K562 (cell line): ENCODE measurements around the gene SHOX. TPM values are rescaled to one million over a fixed set of nuclear protein-coding genes. Genes with fewer than 3 reads are reported as not detected.

Experiments used
- ATAC-seq: fragments of 200-7000 bp; cut with Tn5 transposase; 3 replicates; pipeline ENCODE4 v1.9.1; 2020; ENCODE audit warnings: moderate library complexity
- BruUV-seq: library from RNA; stranded (reverse); fragments of 400-500 nt; replicated peaks from 2 replicates; lab custom pipeline; 2021; lab: Mats Ljungman, UMichigan
- CTCF ChIA-PET: fragments of 300-600 bp; formaldehyde crosslinking; extraction: SDS; loops from one replicate; lab custom pipeline; 2021; ENCODE audit warnings: low intra/inter-chr PET ratio; lab: Yijun Ruan, JAX
- POLR2A ChIA-PET: fragments of 300-600, 350-650 bp; sonication (Branson Sonifier 250); formaldehyde crosslinking; extraction: SDS; loops from one replicate; lab custom pipeline; 2021; ENCODE audit warnings: antibody characterized with exemption, inconsistent platforms; lab: Yijun Ruan, JAX
- DNase-seq, 4 experiments: peaks; one replicate each; pipeline versions ENCODE4 v3.0.0 to v3.0.0-alpha.2; 2011 to 2018; ENCODE audit warnings: low spot score in 3 of 4, mixed read lengths in 3 of 4; ENCODE audit errors: extremely low read depth in 1 of 4
- FAIRE-seq: peaks from 2 replicates; lab custom pipeline; 2011; peaks lifted over from hg19 to GRCh38; lab: Jason Lieb, UNC
- H2AFZ ChIP-seq: 2 replicates; pipeline ENCODE4 v1.6.0; 2011; ENCODE audit warnings: low read depth, low read length, control low read depth, inconsistent platforms
- H3K27ac ChIP-seq: fragments of 200-600 bp; 3 replicates; pipeline ENCODE4 v1.8.0; 2011; ENCODE audit warnings: low read depth, mild to moderate bottlenecking, control low read depth, inconsistent platforms, low read length, moderate library complexity, mixed read lengths; ENCODE audit errors: extremely low read depth
- H3K27me3 ChIP-seq, 2 experiments: fragments of 300-600 bp in 1 of 2; 2 replicates in 1 of 2; 3 replicates in 1 of 2; pipeline versions ENCODE4 v1.6.0 to v1.8.0; 2011; ENCODE audit warnings: inconsistent platforms in 2 of 2, low read length in 2 of 2, mild to moderate bottlenecking in 1 of 2, mixed read lengths in 1 of 2, moderate library complexity in 1 of 2; ENCODE audit not compliant: control insufficient read depth in 2 of 2, insufficient read depth in 2 of 2
- H3K36me3 ChIP-seq: fragments of 300-600 bp; 3 replicates; pipeline ENCODE4 v1.8.0; 2011; ENCODE audit warnings: mild to moderate bottlenecking, low read length, inconsistent platforms; ENCODE audit not compliant: control insufficient read depth, insufficient read depth
- H3K4me1 ChIP-seq, 2 experiments: fragments of 200-600 bp in 1 of 2; replicated peaks in 1 of 2; 2 replicates in 1 of 2; 3 replicates in 1 of 2; pipeline versions ENCODE4 v1.5.1 to v1.8.0; 2011; ENCODE audit warnings: inconsistent platforms in 2 of 2, low read length in 2 of 2, mild to moderate bottlenecking in 1 of 2, mixed read lengths in 1 of 2, moderate library complexity in 1 of 2; ENCODE audit not compliant: control insufficient read depth in 2 of 2, insufficient read depth in 2 of 2
- H3K4me2 ChIP-seq: 2 replicates; pipeline ENCODE4 v1.6.1; 2011; ENCODE audit warnings: low read length, control low read depth, inconsistent platforms, mixed read lengths; ENCODE audit not compliant: insufficient read depth
- H3K4me3 ChIP-seq: fragments of 200-600 bp; sonication (generic), shearing (Covaris generic); 2 replicates; pipeline ENCODE4 v1.5.1; 2016; ENCODE audit warnings: control low read depth, inconsistent platforms
- H3K79me2 ChIP-seq: fragments of 200-600 bp; 3 replicates; pipeline ENCODE4 v1.8.0; 2011; ENCODE audit warnings: low read length, inconsistent platforms; ENCODE audit not compliant: control insufficient read depth, insufficient read depth
- H3K9ac ChIP-seq, 2 experiments: 2 replicates each; pipeline versions ENCODE4 v1.6.0 to v1.6.1; 2011; ENCODE audit warnings: low read depth in 2 of 2, low read length in 2 of 2, control low read depth in 1 of 2, inconsistent platforms in 1 of 2, mild to moderate bottlenecking in 1 of 2, mixed read lengths in 1 of 2; ENCODE audit not compliant: insufficient read depth in 1 of 2
- H3K9me1 ChIP-seq: one replicate; pipeline ENCODE4 v1.6.0; 2011; ENCODE audit warnings: inconsistent platforms, mild to moderate bottlenecking, low read length, moderate library complexity; ENCODE audit not compliant: control insufficient read depth, insufficient read depth
- H3K9me3 ChIP-seq: replicated peaks from 2 replicates; pipeline ENCODE4 v1.5.1; 2011; ENCODE audit warnings: low read depth, low read length, inconsistent platforms; ENCODE audit not compliant: control insufficient read depth, insufficient read depth
- H4K20me1 ChIP-seq: replicated peaks from 2 replicates; pipeline ENCODE4 v1.6.1; 2011; ENCODE audit warnings: low read length, inconsistent platforms, mixed read lengths; ENCODE audit not compliant: control insufficient read depth, insufficient read depth
- CBX5 ChIP-seq: IDR thresholded peaks from 2 replicates; pipeline ENCODE4 v1.6.1; 2014; ENCODE audit warnings: low read depth, borderline replicate concordance
- GABPA ChIP-seq: fragments of 200-800 bp; sonication (Bioruptor generic); conservative IDR thresholded peaks from 2 replicates; pipeline ENCODE4 v1.6.1; 2016; ENCODE audit warnings: low read depth, missing genetic modification characterization, missing compliant biosample characterization
- TCF3 ChIP-seq: sonication (generic); formaldehyde crosslinking; IDR thresholded peaks from 2 replicates; pipeline ENCODE4 v1.4.0; 2020; ENCODE audit warnings: mild to moderate bottlenecking, missing genetic modification reagents
- ZC3H11A ChIP-seq: IDR thresholded peaks from 2 replicates; pipeline ENCODE4 v1.6.1; 2012; ENCODE audit warnings: low read depth, low read length, improper control_type of control experiment
- ZNF740 ChIP-seq, 3 experiments: fragments of 200-800 bp in 1 of 3; sonication (Bioruptor generic) in 1 of 3; sonication (generic) in 1 of 3; formaldehyde crosslinking in 1 of 3; IDR thresholded peaks; 2 replicates each; pipeline versions ENCODE4 v1.6.1 to v1.8.0; 2016 to 2022; ENCODE audit warnings: mild to moderate bottlenecking in 2 of 3, missing compliant biosample characterization in 2 of 3, missing genetic modification characterization in 2 of 3, missing genetic modification reagents in 1 of 3
- whole genome bisulfite sequencing: fragments of 100-300 bp; shearing (Covaris generic); methylation state at CpG from one replicate; pipeline ENCODE4 v1.1.6; 2016; ENCODE audit warnings: low coverage, mixed read lengths; ENCODE audit not compliant: insufficient coverage; ENCODE audit errors: missing lambda C conversion rate; 5-methylcytosine and 5-hydroxymethylcytosine counted together
- in situ Hi-C: fragments of 300-500 bp; cut with MboI; formaldehyde crosslinking; loops from 4 replicates; pipeline ENCODE4 v1.15.0; 2018; ENCODE audit warnings: inconsistent platforms, mixed read lengths
- intact Hi-C: fragments of 100-400 bp; cut with micrococcal nuclease; formaldehyde crosslinking; loops from 2 replicates; pipeline ENCODE4 v1.14.2; 2022
- polyA plus RNA-seq, 8 experiments: library from polyadenylated mRNA; depleted of rRNA in 4 of 8; stranded (reverse) in 5 of 8; unstranded in 3 of 8; fragments of >200 nt; fragmentation: Nextera tagmentation in 2 of 8; fragmentation: Illumina TruSeq in 1 of 8; extraction: Ambion mirVana in 2 of 8; extraction: Trizol in 1 of 8; gene quantifications; 2 replicates each; pipeline versions ENCODE4 v1.2.1 to v1.2.3, GENCODE V29; 2011 to 2014; ENCODE audit warnings: inconsistent platforms in 1 of 8, missing spikeins in 1 of 8
- total RNA-seq, 7 experiments: library from RNA; depleted of rRNA in 6 of 7; stranded (reverse); fragments of >200 nt in 6 of 7; fragmentation: Illumina TruSeq in 2 of 7; extraction: Trizol in 2 of 7; gene quantifications; 2 replicates each; pipeline versions ENCODE4 v1.2.1 to v1.2.3, GENCODE V29; 2011 to 2021; ENCODE audit warnings: low replicate concordance in 1 of 7

SHOX gene
- total and polyA plus RNA-seq, 9 of the 15 experiments (the other 6 are each of a cell fraction or from before 2014, with no cell fraction given): not detected

- no peak overlapping the region for H3K27ac ChIP-seq
- no peak for DNase-seq
- H3K9ac ChIP-seq: no peak overlapping the region
- H3K9me3 ChIP-seq: no peaks in the 10 kb centered on the region
- no peak for ATAC-seq
- under 1% methylated on average over 32 of the region's 44 CpGs for WGBS
- H3K4me2 ChIP-seq: no peak overlapping the region
- no TSS peak for BruUV-seq
- FAIRE-seq: no peak
- H2AFZ ChIP-seq: no peak overlapping the region
- in situ Hi-C loops (no loop called here), intact Hi-C loops (no loop called here)
- no peaks in the 10 kb centered on the region for H3K9me1 ChIP-seq
- CTCF ChIA-PET: no interaction called here
- POLR2A ChIA-PET: no interaction called here
- H3K36me3 ChIP-seq: no peaks in the 10 kb centered on the region
- H3K4me1 ChIP-seq: no peaks in the 10 kb centered on the region
- TF ChIP-seq TCF3 (CRISPR knock-in tag) (no peak), CBX5 (no peak), ZNF740 (CRISPR knock-in tag; IDR thresholded peaks at IDR 0.05) (no peak), ZNF740 (tag; IDR thresholded peaks at IDR 0.05) (no peak), ZC3H11A (no peak), GABPA (tag) (no peak)
- TF ChIP-seq, all 486 proteins: peak for 0
- Histone ChIP-seq H4K20me1 (no peaks in the 10 kb centered on the region), H3K4me3 (no peak overlapping the region), H3K27me3 (peaks cover 0 to 18% of the 10 kb centered on the region in 2 experiments; a peak in 2 of 5 replicates), H3K79me2 (no peaks in the 10 kb centered on the region)
Observed at GRCh38 chrX:631802-632365, 1.3 kb downstream of the SHOX start.
